Measurements from ENCODE around the gene ITFG2.
"Not testable (repeated sequence)": the region's sequence is repeated elsewhere in the genome, so short reads cannot be mapped to it uniquely, and the experiment has no call there.

Gene ITFG2

DNA sequence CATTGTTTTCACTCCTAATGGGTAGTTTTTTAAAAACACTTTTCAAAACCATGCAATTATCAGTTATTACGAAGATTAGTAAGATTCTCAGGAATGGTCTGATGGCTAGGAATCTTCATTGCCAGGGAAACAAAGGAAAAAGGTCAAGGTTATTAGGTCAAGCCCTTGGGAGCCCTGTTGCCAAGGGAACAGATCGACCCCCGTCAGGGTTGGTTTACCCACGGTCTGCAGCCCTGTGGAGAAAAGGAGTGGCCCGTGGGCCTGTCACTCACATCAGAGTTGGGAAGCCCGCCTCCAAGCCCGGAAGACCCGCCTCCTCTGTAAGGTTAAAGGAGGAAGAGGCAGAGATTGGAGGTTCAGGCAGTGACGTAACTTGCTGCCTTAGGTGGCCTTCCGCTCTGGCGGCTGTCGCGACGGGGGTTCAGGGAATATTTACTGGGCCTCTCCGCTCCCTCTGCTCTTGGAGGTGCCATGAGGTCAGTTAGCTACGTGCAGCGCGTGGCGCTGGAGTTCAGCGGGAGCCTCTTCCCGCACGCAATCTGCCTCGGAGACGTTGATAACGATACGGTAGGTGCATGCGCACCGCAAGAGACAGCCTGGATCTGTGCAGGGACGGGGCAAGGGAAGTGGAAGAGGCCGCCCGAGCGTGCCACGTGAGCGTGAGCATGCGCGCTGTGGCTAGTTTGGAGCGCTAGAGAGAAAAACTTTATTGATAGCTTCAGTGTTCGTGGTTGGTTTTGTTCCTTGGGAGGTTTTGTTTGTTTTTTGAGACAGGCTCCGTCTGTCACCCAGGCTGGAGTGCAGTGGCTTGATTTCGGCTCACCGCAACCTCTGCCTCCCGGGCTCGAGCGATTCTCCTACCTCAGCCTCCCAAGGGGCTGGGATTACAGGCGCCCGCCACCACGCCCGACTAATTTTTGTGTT lies at the start of gene ITFG2:
Gene ITFG2, plus strand, starts transcription at position 379 of the 924 bp plus-strand sequence. Its CDS starts 93 bp downstream, at position 472.
- peak; percentile 99 for DNase-seq

DNA sequence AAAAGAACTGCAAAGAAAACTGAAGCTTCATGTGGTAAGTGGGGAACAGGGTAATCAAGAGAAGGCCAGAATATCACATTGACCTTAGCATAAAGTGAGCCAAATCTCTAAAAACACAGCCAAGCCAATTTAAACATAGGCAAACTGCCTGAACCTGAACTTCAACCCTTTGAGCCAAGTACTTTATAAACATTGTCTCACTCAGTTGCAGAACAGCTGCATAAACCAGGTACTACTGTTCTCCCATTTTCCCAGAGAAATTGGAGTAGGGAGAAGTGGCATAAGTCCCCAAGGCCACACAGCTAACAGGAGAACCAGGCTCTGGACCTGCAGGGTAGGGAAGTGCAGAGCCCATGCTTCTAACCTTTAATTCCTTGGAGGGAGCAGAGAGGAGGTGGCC lies 48.1 kb upstream of the ITFG2 start:
- no peak for DNase-seq

DNA sequence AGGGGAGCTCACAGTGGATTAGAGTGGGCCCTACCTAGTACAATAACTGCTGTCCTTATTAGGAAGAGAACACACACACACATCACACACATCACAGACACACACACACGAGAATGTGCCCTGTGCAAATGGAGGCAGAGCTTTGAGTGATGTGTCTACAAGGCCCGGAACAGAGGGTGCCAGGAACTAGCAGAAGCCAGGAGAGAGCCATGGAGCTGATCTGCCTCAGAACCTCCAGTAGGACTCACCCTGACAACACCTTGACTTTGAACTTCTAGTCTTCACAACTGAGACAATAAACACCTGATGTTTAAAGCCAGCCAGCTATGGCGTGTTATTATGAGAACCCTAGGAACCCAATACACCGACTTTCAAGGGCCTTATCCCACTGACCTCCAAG lies 47.4 kb upstream of the ITFG2 start:
- DNase-seq, result no peak

DNA sequence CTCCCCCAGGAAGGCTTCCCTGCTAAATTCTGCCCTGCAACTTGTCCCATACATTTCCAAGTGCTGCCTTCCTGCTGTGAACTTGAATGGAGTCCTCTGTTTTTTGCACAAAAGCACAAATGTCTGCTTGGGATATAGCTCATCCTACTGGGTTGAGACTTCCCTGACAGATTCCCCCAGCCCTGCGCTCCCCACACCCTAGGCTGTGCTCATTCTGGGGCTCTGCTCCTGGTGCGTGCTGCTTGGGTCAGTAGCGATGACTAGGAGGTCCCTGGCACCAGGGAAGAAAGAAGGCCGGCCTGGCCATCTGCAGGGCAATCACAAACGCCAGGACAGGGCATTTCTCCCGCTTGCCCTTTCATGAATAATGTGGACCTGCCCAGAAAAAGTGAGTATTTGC lies 46.9 kb upstream of the ITFG2 start:
- no peak for DNase-seq

DNA sequence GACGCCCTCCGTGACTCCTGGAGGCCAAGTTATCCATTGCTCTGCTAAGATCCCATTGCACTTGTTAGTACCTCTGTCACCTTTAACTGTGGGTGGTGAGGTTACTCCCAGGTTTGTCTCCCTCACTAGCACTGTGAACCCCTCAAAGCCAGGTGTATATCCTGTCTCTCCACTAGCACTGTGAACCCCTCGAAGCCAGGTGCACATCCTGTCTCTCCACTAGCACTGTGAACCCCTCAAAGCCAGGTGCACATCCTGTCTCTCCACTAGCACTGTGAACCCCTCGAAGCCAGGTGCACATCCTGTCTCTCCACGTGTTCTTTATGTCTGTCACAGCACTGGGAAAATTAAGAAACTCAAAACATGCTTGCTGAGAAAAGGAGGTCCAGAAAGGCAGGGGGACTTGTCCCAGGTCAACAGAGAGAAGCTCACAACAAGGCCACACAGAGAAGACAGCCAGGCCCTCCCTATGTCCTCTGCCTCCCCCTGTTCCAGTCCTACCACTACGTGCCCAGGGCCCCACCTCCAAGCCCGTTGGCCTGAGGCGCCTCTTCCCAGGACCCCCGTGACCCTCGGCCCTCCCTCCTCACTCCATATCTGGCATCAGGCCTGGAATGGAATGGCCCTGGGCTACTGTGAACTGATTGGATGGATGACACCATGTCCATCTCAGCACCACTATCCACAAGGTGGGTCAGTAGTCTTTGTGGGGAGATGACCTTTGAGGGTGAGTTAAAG lies 44.1 kb upstream of the ITFG2 start:
- DNase-seq, result no peak

DNA sequence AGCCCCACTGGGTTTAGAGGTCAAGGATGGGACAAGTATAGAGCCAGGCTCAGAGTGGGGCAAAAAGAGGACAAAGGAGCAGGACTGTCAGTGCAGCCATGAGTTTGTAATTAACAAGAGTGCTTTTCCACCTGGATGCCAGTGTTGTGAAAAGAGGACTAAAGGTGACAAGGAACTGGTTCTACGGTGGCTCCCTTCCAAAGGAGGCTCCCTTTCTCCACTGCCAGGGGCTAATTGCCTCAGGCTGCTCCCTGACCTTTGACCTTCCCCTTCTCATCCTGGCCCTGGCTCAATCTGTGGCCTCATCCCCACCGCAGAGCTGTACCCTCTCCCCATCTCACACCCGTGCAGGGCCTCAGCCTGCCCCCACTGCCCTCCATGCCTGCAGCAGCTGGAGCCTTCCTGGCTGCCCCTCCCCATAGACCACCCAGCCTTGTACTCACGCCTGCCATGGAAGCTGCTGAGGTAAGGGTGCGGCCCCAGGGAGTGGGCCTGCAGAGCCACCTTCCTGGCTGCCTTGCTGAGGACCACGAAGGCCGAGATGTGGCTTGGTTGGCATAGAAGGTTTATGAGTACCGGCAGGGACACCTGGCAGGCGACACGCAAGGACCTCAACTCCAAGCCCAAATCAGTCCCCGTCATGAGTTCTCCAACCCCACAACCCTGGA lies 42.5 kb upstream of the ITFG2 start:
- no peak for DNase-seq

DNA sequence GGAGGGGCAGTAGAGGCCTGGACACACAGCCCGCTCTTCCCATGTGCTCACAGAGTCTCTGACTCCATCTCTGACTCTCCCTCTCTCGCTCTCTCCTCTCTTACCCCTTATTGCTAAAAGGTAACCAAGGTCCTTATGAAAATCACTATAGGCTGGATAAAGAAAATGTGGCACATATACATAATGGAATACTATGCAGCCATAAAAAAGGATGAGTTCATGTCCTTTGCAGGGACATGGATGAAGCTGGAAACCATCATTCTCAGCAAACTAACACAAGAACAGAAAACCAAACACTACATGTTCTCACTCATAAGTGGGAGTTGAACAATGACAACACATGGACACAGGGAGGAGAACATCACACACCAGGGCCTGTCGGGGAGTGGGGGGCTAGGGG lies 41.9 kb upstream of the ITFG2 start:
- not testable (repeated sequence) for DNase-seq

DNA sequence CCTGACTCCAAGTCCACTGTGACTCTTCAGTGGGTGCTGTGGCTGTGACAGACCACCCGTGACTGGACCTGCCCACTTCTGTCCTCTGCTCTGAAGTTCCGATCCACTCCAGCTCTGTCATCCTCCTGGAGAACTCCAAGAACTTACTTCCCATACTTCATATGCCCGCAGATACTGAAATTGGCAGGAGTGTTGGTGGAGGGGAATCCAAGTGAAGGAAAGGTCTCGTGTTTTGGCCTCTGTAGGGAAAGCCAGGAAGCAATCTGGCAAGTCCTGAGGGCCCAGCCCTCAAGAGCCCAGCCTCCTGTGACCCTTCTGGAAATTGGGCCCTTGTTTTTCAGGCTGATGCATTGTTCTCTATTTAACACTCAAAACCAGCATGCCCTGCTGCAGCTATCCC lies 40.1 kb upstream of the ITFG2 start:
- DNase-seq, result no peak

DNA sequence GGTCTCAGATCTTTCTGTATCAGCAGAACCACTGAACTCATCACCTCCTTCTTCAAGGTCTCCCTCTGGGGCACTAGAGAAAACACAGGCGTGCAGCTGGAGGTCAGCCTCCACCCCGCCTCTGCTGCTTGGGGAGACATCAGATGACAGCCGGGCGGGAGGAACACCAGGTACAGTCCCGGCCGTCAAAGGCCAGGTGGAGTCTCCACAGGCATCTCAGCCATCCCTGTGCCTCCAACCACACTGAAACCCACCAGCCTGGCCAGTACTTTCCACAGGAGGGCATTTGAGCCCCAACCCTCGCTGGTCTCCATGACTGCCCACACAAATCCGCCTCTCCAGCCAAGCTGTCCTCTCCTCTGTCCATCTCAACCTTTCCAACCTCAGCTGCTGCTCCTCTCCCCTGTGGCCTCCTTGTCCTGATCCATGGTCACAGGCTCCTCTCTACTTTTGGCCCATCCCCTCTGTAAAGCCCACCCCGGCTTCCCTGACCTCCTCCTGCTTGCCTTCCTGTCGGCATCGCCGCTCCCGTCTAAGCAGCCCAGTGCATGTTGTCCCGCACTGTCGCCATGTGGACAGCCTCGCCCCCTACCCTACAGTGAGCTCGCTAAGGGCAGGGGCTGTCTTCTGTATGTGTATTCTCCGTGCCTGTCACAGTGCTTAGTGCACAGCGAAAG lies 39.1 kb upstream of the ITFG2 start:
- DNase-seq, result no peak

DNA sequence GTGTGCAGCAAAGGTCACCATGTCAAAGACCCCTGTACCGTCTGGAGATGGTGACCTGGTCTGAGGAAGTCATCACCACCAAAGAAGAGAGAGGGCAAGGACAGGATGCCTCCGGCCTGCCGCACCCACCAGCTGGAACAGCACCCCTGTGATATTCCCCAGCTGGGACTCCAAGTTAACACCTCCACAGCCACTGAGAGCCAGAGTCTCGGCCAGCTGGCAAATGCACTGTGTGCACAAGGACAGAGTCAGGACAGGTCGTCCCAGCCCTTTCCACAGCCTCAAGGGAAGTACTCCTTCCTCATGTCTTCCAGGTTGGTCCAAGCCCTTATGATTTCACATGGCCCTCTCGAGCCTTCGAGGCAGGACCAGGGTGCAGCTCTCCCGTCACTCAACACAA lies 37.0 kb upstream of the ITFG2 start:
- DNase-seq, result no peak

DNA sequence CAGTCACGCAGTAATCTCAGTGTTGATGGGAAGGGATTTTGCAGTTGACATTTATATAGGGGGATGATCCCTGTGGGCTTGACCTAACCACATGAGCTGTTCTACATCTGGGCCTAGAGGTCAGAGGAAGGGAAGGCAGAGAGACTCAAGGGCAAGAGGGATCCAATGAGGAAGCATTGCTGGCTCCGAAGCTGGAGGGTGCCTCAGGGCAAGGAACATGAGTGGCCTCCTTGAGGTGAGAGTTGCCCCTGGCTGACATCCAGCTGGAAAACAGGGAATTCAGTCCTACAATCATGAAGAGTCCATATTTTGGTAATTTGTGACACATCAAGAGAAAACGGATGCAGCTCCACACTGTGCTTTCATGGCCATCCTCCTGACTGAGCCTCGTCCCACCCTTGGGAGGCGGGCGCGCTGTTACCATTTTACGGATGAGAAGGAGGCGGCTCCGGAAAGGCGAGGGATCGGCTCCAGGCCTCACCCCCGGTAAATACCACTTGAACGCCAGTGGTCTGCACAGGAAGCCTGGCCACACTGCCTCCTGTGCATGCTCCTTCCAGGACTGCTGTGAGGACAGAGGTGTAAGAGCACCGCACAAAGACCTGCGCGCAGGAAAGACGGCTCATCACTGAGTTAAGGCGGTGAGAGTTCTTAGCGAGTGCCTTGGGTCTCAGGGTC lies 36.2 kb upstream of the ITFG2 start:
- no peak for DNase-seq

DNA sequence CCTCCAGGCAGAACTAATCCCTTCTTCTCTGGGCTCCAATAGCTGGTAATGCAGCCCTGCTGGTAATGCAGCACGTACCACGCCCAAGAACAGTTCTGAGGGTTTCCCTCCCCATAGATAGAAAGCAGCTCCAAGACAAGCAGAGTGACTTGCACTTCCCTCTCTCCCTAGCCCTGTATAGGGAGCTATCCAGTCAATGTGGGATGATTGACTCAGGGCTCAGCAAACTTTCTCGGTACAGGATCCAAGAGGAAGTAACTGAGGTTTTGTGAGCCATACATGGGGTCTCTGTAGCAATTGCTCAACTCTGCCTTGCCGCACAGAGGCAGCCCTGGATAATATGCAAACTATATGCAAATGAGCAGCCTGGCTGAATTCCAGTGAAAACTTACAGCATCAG lies 33.2 kb upstream of the ITFG2 start:
- peak; percentile 60 for DNase-seq

DNA sequence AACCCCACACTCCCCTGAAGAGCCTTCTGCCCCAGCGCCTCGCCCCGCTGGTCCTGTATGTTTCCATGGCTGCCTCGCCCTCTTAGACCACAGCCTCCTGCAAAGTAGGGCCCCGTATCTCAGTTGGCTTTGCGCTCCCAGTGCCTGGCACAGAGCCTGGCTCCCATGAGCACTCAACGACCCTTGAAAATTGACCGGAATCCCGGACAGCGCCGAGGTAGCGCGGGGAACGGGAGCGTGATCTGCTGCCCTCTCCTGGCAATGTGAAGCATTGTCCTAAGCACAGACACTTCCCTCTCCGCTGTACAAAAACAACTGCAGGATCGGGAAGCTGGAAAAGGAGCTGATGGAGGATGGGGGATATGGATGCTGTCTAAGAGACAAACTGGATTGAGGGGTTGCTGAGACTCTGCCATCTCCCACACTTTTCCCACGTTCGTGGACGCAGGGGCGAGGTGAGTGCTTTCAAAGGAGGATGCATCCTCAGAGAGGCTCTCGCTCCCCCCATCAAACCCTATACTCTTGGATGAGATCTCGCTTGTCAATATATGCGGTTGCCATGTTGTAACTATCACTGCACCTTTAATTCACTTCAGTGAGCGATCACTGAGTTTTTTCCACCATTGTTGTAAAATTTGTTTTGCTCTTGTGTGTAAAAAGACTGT lies 28.4 kb upstream of the ITFG2 start:
- DNase-seq, result peak; percentile 65

DNA sequence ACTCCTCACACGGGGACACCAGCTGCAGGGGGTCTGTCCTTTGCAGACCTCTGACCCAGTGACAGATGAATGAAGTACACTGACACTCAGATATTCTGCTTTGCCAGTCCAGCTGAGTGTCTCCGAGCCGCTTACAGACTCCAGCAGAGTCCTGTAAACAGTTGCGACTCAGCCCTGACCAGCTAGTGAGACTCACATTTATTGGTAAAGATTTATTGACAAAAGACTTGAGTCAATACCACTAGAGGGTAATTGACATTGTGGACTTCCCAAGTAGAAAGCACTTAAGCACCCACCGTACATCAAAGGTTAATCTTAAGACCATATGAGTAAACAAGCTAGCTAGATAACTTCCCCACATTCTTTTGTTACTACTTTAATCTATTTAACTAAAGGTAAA lies 27.5 kb upstream of the ITFG2 start:
- no peak for DNase-seq

DNA sequence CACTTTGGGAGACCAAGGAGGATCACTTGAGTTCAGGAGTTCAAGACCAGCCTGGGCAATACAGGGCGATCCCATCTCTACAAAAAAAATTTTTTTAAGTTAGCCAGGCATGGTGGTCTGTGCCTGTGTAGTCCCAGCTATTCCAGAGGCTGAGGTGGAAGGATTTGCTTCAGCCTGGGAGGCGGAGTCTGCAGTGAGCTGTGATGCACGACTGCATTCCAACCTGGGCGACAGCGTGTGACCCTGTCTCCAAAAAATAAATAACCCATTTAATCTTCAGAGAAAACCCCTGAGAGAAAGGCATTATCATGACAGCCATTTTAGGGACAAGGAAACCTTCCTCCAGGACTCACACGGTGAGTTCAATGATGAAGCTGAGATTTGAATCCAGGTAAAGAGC lies 21.4 kb upstream of the ITFG2 start:
- DNase-seq, result no peak

DNA sequence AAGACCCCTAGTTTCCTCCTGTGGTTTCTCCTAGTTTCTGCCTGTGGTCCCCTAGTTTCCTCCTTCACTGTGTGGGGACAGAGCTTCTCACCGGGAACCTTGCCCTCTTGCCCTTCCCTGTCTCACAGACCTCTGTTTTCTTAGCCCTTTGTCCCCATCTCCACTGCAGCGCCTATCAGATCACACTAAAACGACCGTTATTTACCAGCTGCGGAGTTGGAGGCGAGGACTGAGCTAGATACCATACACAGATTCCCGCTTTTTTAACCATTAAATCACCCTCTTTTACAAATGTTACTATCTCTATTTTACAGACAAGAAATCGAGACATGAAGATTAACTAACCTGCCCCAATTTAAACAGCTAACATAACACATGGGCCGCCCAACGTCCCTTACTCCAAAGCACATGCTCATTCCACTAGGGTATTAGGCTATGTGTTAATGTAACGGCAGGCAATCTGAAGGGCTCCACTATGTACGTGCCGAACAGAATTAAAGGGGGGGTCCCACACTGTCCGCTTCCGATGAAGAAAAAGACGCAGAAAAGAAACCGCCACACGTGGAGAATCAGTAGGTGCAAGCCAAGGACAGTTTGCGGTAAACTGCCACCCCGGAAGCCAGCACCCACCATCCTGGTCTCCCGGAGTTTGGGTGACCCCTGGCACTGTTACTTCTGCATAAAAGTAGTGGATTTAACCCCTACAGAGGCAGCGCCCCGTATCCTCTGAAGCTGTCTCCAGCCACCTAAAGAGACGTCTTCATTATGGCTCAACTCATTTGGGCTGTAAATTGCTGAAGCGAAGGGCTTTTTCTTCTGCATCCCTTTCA lies 19.6 kb upstream of the ITFG2 start:
- DNase-seq, result no peak

DNA sequence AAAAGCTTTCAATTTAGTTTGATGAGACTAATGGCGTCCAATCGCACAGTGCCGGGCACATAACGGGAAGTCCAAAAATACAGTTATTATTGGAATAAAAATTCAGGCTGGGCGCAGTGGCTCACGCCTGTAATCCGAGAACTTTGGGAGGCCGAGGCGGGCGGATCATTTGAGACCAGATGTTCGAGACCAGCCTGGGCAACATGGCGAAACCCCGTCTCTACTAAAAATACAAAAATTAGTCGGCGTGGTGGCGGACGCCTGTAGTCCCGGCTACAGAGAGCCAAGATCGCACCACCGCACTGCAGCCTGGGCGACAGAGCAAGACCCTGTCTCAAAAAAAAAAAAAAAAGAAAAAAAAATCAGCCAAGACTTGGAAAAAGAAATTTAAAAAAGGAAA lies 18.9 kb upstream of the ITFG2 start:
- no peak for DNase-seq

DNA sequence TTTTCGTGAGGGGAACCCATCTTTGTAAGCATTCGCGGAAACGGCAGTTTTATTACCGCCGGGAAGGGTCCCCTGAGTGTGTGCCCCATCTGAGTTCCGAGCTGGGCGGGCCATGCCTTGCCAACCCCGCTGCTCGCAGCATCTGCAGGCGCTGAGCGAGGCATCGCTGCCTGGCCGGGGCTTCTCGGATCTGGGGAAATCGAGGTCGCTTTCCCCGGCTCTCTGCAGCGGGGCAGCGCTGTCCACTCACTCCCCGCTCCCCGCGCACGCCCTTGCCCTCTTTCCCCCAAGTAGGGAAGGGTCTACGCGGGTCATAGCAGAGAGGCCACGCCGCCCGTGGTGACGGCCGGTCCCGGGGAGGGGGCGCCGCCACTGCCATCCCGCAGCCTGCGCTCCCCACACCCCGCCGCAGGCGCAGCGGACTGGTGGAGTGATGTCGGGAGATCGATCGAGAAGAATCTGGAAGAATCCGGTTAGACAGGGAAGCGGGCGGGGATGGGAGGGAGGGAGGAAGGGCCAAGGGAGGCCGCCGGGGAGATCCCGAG lies 18.2 kb upstream of the ITFG2 start:
- DNase-seq, result no peak

DNA sequence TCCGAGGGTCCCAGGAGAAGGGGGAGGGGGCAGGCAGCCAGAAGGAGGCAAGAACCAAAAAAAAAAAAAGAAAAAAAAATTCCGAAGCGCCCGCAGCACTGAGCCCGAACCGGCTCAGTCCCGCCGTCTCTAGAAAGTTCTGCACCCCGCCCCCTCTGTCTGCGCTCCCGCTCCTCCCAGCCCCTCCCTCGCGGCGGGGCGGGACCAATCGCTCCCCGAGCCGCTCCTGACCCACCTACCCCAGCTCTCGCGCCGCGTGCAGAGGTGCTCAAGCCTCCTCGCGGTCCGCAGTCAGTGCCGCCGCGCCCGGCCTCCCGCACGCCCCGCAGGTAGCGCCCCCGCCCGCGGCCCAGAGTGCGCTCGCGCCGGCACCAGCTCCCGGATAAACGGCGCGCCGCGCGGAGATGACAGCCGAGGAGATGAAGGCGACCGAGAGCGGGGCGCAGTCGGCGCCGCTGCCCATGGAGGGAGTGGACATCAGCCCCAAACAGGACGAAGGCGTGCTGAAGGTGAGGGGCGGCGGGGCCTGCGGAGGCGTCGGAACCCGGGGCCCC lies 17.7 kb upstream of the ITFG2 start, which contains the start of gene FKBP4:
Gene FKBP4, plus strand, starts transcription at position 235 of the 554 bp plus-strand sequence. Its CDS starts 170 bp downstream, at position 405.
- DNase-seq, result peak; percentile 83
